HFFc6 (cell line): Measurements from ENCODE around the gene UBAC2. TPM values are rescaled to one million over a fixed set of nuclear protein-coding genes. Genes with fewer than 3 reads are reported as not detected.

Experiments used
- DNase-seq: peaks from one replicate; pipeline ENCODE4 v3.0.0-alpha.2; 2018
- H3K27ac Mint-ChIP-seq: 2 replicates; pipeline ENCODE4 v1.8.0; 2020; ENCODE audit warnings: mild to moderate bottlenecking, mixed read lengths
- H3K27me3 Mint-ChIP-seq: 2 replicates; pipeline ENCODE4 v1.8.0; 2021; ENCODE audit warnings: mild to moderate bottlenecking, moderate library complexity, mixed read lengths; ENCODE audit not compliant: insufficient read depth
- H3K36me3 Mint-ChIP-seq: 2 replicates; pipeline ENCODE4 v1.8.0; 2021; ENCODE audit warnings: low read depth, mixed read lengths
- H3K4me1 Mint-ChIP-seq: 2 replicates; pipeline ENCODE4 v1.8.0; 2020; ENCODE audit warnings: low read depth, mixed read lengths
- H3K4me3 Mint-ChIP-seq: 2 replicates; pipeline ENCODE4 v1.8.0; 2020; ENCODE audit warnings: mild to moderate bottlenecking, moderate library complexity, mixed read lengths
- H3K9me3 Mint-ChIP-seq: 2 replicates; pipeline ENCODE4 v1.8.0; 2020; ENCODE audit warnings: mild to moderate bottlenecking, mixed read lengths
- total RNA-seq, 6 experiments: library from RNA; stranded (reverse); fragmentation: NEBNext Ultra II Directional; extraction: Animal tissue kit (Norgen Biotek cat#: 25700); gene quantifications; 2 replicates in 1 of 6; 3 replicates in 5 of 6; pipeline ENCODE4 v1.2.3, GENCODE V29; 2021
- TF ChIP-seq, protein P1 (sequence below): fragments of 200-600 bp; sonication (generic); IDR thresholded peaks from 2 replicates; pipeline ENCODE4 v1.5.0; 2021; ENCODE audit warnings: antibody characterized with exemption, mild to moderate bottlenecking

The UBAC2 gene
- total RNA-seq, 6 experiments from 2014 or later = 38.8 to 53.5 (median 46.4) TPM

DNA sequence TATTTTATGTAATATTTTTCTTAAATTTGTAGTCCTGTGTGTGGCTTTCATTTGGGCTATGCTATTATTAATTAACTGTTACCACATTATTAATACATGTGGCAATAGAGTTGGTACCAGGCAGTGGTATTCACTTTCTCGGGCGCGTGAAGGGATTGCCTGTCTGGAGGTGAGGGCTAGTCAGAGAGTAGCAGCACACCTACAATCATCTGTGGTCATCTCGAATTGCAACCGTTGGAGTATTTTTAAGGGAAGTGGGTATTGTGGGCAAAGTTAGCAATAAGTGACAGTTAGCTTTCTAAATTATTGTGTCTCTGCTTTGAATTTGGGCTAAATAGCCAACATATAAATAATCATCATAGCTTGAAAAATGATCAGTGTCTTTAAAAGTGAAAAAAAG is 77.5 kb downstream of the UBAC2 start:
- Mint-ChIP-seq H3K27me3 (no peaks in the 10 kb centered on the region; the same call in 1 of the 2 replicates), H3K36me3 (no peaks in the 10 kb centered on the region), H3K27ac (no peak overlapping the region), H3K4me1 (peaks cover 38% of the 10 kb centered on the region), H3K9me3 (no peaks in the 10 kb centered on the region), H3K4me3 (no peak overlapping the region)
- TF ChIP-seq, protein P1, sequence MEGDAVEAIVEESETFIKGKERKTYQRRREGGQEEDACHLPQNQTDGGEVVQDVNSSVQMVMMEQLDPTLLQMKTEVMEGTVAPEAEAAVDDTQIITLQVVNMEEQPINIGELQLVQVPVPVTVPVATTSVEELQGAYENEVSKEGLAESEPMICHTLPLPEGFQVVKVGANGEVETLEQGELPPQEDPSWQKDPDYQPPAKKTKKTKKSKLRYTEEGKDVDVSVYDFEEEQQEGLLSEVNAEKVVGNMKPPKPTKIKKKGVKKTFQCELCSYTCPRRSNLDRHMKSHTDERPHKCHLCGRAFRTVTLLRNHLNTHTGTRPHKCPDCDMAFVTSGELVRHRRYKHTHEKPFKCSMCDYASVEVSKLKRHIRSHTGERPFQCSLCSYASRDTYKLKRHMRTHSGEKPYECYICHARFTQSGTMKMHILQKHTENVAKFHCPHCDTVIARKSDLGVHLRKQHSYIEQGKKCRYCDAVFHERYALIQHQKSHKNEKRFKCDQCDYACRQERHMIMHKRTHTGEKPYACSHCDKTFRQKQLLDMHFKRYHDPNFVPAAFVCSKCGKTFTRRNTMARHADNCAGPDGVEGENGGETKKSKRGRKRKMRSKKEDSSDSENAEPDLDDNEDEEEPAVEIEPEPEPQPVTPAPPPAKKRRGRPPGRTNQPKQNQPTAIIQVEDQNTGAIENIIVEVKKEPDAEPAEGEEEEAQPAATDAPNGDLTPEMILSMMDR = no peak
- DNase-seq = no peak

GRCh38 chr13:99278843-99279242 is 78.2 kb downstream of the UBAC2 start:
- DNase-seq = no peak
- H3K4me3 Mint-ChIP-seq = no peak overlapping the region
- no peaks in the 10 kb centered on the region; the same call in 1 of the 2 replicates for H3K27me3 Mint-ChIP-seq
- H3K9me3 Mint-ChIP-seq = no peaks in the 10 kb centered on the region
- peaks cover 43% of the 10 kb centered on the region for H3K4me1 Mint-ChIP-seq
- no peaks in the 10 kb centered on the region for H3K36me3 Mint-ChIP-seq
- TF ChIP-seq, protein P1 = no peak
- H3K27ac Mint-ChIP-seq = no peak overlapping the region

GRCh38 chr13:99279637-99280036 is 79.0 kb downstream of the UBAC2 start:
- no peaks in the 10 kb centered on the region for H3K9me3 Mint-ChIP-seq
- no peaks in the 10 kb centered on the region for H3K27me3 Mint-ChIP-seq
- H3K36me3 Mint-ChIP-seq = no peaks in the 10 kb centered on the region
- peaks cover 50% of the 10 kb centered on the region for H3K4me1 Mint-ChIP-seq
- H3K4me3 Mint-ChIP-seq = no peak overlapping the region
- TF ChIP-seq, protein P1 = no peak
- DNase-seq = no peak
- H3K27ac Mint-ChIP-seq = no peak overlapping the region

DNA sequence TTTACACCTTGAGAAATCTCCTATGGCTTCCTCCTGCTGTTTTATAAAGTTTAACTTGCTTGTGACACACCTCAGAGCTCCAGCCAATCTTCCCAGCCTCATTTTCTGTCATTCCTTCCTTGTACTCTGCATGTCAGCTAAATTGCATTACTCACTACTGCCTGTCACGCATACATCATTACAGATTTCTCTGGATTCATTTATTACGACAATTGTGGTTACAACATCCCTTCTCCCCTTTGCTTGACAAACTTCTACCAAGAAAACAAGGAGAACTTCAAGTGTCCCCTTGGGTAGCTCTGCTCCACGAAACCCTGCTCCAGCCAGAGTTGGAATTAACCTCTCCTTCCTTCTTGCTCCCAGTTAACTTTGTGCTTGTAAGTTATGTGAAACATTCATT is 79.5 kb downstream of the UBAC2 start:
- TF ChIP-seq, protein P1 = no peak
- H3K4me3 Mint-ChIP-seq = no peak overlapping the region
- no peaks in the 10 kb centered on the region for H3K36me3 Mint-ChIP-seq
- no peak overlapping the region for H3K27ac Mint-ChIP-seq
- H3K9me3 Mint-ChIP-seq = no peaks in the 10 kb centered on the region
- no peaks in the 10 kb centered on the region for H3K27me3 Mint-ChIP-seq
- peaks cover 46% of the 10 kb centered on the region for H3K4me1 Mint-ChIP-seq
- no peak for DNase-seq

GRCh38 chr13:99281811-99282263 is 81.2 kb downstream of the UBAC2 start:
- Mint-ChIP-seq H3K4me1 (peaks cover 40% of the 10 kb centered on the region), H3K27me3 (no peaks in the 10 kb centered on the region; the same call in 1 of the 2 replicates), H3K27ac (no peak overlapping the region), H3K4me3 (no peak overlapping the region), H3K36me3 (no peaks in the 10 kb centered on the region), H3K9me3 (no peaks in the 10 kb centered on the region)
- no peak for DNase-seq
- TF ChIP-seq, protein P1 = no peak
